ENCODE measurements around the gene TFF3. TPM values are rescaled to one million over a fixed set of nuclear protein-coding genes. Genes with fewer than 3 reads are reported as not detected.

Gene TFF3
- total RNA-seq, 2 donors from 2014 or later = 5.5 TPM; not detected in 1

DNA sequence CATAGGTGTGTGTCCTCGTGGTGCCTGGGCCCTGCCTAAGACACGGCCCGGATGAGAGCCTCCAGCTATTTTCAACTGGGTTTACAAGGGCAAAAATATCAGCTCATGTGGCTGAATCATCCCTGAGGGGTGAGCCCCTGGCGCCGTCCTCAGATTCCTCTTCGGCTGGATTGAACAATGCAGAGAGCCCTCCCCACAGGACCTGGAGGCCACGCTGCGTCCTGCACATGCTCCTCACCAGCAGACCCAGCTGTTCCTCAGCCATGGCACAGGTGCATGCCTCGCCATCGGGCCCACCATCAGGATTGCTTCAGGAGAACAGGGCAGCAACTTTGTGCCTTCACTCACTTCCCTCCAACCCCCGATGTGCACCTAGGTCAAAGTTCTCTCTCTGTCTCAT is 35.3 kb downstream of the TFF3 start:
- Histone ChIP-seq H3K27ac (ENCODE audit: low read depth, low read length) (no peak overlapping the region), H3K9ac (ENCODE audit: extremely low read depth, low read length, poor library complexity, severe bottlenecking) (no peak overlapping the region), H3K4me3 (ENCODE audit: low read length) (no peak overlapping the region), H3K36me3 (ENCODE audit: control insufficient read depth, insufficient read depth, low read length) (no peaks in the 10 kb centered on the region), H3K9me3 (ENCODE audit: control insufficient read depth, low read length) (no peaks in the 10 kb centered on the region), H3K4me1 (ENCODE audit: control insufficient read depth, insufficient read depth, low read length) (no peaks in the 10 kb centered on the region), H3K27me3 (ENCODE audit: control insufficient read depth, insufficient read depth, low read length, poor library complexity, severe bottlenecking) (no peaks in the 10 kb centered on the region)
- TF ChIP-seq, protein P1, sequence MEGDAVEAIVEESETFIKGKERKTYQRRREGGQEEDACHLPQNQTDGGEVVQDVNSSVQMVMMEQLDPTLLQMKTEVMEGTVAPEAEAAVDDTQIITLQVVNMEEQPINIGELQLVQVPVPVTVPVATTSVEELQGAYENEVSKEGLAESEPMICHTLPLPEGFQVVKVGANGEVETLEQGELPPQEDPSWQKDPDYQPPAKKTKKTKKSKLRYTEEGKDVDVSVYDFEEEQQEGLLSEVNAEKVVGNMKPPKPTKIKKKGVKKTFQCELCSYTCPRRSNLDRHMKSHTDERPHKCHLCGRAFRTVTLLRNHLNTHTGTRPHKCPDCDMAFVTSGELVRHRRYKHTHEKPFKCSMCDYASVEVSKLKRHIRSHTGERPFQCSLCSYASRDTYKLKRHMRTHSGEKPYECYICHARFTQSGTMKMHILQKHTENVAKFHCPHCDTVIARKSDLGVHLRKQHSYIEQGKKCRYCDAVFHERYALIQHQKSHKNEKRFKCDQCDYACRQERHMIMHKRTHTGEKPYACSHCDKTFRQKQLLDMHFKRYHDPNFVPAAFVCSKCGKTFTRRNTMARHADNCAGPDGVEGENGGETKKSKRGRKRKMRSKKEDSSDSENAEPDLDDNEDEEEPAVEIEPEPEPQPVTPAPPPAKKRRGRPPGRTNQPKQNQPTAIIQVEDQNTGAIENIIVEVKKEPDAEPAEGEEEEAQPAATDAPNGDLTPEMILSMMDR (conservative IDR thresholded peaks at IDR 0.05) = no peak
- no peak for DNase-seq
- H3K27ac Mint-ChIP-seq = no peak overlapping the region
- no peaks in the 10 kb centered on the region for H3K9me3 Mint-ChIP-seq
- WGBS, 2 experiments (ENCODE audit: insufficient coverage in 1 of 2, insufficient read length in 1 of 2) = 95 to 97% methylated on average over 11 of the region's 11 CpGs
- H3K27me3 Mint-ChIP-seq (ENCODE audit: insufficient read depth) = no peaks in the 10 kb centered on the region
- H3K36me3 Mint-ChIP-seq (ENCODE audit: low read depth) = no peaks in the 10 kb centered on the region
- no peak overlapping the region for H3K4me3 Mint-ChIP-seq
- peaks cover 6% of the 10 kb centered on the region for H3K4me1 Mint-ChIP-seq

DNA sequence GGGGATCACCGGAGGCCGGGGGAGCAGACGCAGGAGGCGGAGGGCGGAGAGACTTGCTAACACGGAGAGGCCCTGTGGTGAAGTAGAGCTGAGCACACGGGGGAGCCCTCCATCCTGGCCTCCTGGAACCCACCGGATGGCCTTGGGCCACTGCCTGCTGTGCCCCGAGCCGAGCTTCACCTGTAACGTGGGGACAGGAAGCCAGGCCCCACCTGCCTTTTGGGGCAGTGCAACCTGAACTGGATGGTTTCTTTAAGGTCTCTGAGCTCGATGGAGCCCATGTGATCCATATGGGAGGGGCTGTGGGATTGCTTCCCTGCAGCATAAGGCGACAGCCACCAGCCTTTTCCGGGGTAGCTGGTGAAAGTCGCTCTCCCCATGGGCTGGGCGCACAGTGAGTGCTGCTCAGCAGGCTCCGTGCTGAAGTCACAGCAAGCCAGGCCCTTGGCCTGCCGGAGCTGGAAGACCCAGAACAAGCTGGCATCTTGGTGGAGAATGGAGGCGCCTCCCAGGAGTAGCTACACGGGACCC is 35.8 kb downstream of the TFF3 start:
- Histone ChIP-seq H3K9me3 (ENCODE audit: control insufficient read depth, low read length) (no peaks in the 10 kb centered on the region), H3K4me3 (ENCODE audit: low read length) (no peak overlapping the region), H3K27ac (ENCODE audit: low read depth, low read length) (no peak overlapping the region), H3K4me1 (ENCODE audit: control insufficient read depth, insufficient read depth, low read length) (no peaks in the 10 kb centered on the region), H3K9ac (ENCODE audit: extremely low read depth, low read length, poor library complexity, severe bottlenecking) (no peak overlapping the region), H3K36me3 (ENCODE audit: control insufficient read depth, insufficient read depth, low read length) (no peaks in the 10 kb centered on the region), H3K27me3 (ENCODE audit: control insufficient read depth, insufficient read depth, low read length, poor library complexity, severe bottlenecking) (no peaks in the 10 kb centered on the region)
- TF ChIP-seq, protein P1 (conservative IDR thresholded peaks at IDR 0.05) = no peak
- Mint-ChIP-seq H3K4me1 (peaks cover 6% of the 10 kb centered on the region), H3K9me3 (no peaks in the 10 kb centered on the region), H3K27ac (no peak overlapping the region), H3K27me3 (ENCODE audit: insufficient read depth) (no peaks in the 10 kb centered on the region), H3K36me3 (ENCODE audit: low read depth) (no peaks in the 10 kb centered on the region), H3K4me3 (no peak overlapping the region)
- WGBS, 2 experiments (ENCODE audit: insufficient coverage in 1 of 2, insufficient read length in 1 of 2) = 92 to 93% methylated on average over 17 to 20 of the region's 20 CpGs
- DNase-seq = no peak

DNA sequence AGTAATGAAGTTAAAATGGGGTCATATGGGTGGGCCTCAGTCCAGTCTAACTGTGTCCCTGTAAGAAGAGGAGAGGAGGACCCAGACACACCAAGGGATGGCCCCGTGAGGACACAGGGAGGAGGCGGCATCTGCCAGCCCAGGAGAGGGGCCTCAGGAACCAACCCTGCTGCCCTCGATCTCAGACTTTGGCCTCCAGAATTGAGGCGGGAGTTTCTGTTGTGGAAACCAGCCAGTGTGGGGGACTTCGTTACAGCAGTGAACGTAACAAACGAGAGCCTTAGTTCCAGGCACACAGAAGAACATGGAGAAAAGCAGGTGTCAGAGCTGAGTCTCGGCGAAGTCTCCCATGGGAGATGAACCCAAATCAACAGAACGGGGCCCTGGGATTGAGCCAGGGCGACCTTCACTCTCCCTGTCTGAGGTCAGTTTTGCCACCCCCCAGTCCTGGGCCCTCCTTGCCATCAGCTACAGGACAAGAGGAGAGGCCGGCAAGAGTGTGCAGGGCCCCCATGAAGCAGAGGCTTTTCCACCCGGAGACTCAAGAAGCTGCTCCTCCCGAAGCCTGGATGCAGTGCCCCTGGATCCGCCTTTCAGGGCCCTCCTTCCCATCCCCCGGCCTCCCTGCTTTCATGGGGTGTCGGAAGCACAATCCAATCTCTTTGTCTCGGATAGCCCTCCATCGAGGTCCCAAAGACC is 36.6 kb downstream of the TFF3 start:
- WGBS, 2 experiments (ENCODE audit: insufficient coverage in 1 of 2, insufficient read length in 1 of 2) = 87 to 91% methylated on average over 12 to 19 of the region's 19 CpGs
- H3K27ac ChIP-seq (ENCODE audit: low read depth, low read length) = no peak overlapping the region
- H3K4me1 ChIP-seq (ENCODE audit: control insufficient read depth, insufficient read depth, low read length) = no peaks in the 10 kb centered on the region
- DNase-seq = no peak
- Mint-ChIP-seq H3K36me3 (ENCODE audit: low read depth) (no peaks in the 10 kb centered on the region), H3K27ac (no peak overlapping the region), H3K4me3 (no peak overlapping the region), H3K9me3 (no peaks in the 10 kb centered on the region), H3K27me3 (ENCODE audit: insufficient read depth) (no peaks in the 10 kb centered on the region), H3K4me1 (peaks cover 6% of the 10 kb centered on the region)
- no peak overlapping the region for H3K9ac ChIP-seq (ENCODE audit: extremely low read depth, low read length, poor library complexity, severe bottlenecking)
- TF ChIP-seq, protein P1 (conservative IDR thresholded peaks at IDR 0.05) = no peak
- H3K9me3 ChIP-seq (ENCODE audit: control insufficient read depth, low read length) = no peaks in the 10 kb centered on the region
- H3K27me3 ChIP-seq (ENCODE audit: control insufficient read depth, insufficient read depth, low read length, poor library complexity, severe bottlenecking) = no peaks in the 10 kb centered on the region
- H3K36me3 ChIP-seq (ENCODE audit: control insufficient read depth, insufficient read depth, low read length) = no peaks in the 10 kb centered on the region
- H3K4me3 ChIP-seq (ENCODE audit: low read length) = no peak overlapping the region
